Esophagus squamous epithelium (tissue), 4 donors: ENCODE measurements around the gene PDSS2.

Experiments used
- POLR2A ChIP-seq, 4 donors: fragments of 450-650 bp; IDR thresholded peaks; one replicate each; pipeline ENCODE4 v1.6.1; 2017; ENCODE audit warnings: antibody characterized with exemption in 4 of 4, mild to moderate bottlenecking in 4 of 4, moderate library complexity in 3 of 4
- TF ChIP-seq, protein P1 (sequence below), 6 experiments: fragments of 450-650 bp in 4 of 6; fragments of 200-600 bp in 2 of 6; sonication (generic) in 2 of 6; IDR thresholded peaks; one replicate each; pipeline ENCODE4 v1.5.1; 2016 to 2019; ENCODE audit warnings: antibody characterized with exemption in 6 of 6, mild to moderate bottlenecking in 4 of 6, moderate library complexity in 4 of 6

DNA sequence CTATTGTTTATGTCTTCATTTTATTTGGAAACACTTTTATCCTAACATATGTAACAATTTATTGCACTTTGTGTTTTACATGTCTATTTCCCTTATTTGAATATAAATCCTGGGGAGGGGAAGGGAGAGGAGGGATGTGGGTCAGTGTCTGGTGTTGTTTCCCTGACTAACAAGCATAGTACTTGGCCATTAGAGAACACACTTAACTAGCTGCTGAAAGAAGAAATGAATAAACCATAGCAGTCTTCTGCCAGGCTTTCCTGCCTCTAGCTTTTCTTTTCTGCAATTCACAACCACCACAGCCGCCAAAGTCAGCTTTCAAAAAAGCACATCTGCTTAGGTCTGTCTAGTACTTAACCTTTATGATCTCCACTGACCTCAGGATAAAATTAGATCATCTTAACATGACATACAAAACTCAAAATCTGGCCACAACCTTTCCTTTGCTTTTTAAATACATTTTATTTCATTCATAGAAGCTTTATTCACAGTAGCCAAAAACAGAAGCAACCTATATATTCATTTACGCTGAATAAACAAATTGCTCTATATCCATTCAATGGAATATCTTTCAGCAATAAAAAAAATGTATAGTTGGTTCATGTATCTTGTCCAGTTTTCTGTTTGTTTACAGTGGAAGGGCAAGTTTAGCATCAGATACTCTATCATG is 16.3 kb downstream of the PDSS2 start:
- TF ChIP-seq, protein P1, sequence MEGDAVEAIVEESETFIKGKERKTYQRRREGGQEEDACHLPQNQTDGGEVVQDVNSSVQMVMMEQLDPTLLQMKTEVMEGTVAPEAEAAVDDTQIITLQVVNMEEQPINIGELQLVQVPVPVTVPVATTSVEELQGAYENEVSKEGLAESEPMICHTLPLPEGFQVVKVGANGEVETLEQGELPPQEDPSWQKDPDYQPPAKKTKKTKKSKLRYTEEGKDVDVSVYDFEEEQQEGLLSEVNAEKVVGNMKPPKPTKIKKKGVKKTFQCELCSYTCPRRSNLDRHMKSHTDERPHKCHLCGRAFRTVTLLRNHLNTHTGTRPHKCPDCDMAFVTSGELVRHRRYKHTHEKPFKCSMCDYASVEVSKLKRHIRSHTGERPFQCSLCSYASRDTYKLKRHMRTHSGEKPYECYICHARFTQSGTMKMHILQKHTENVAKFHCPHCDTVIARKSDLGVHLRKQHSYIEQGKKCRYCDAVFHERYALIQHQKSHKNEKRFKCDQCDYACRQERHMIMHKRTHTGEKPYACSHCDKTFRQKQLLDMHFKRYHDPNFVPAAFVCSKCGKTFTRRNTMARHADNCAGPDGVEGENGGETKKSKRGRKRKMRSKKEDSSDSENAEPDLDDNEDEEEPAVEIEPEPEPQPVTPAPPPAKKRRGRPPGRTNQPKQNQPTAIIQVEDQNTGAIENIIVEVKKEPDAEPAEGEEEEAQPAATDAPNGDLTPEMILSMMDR (IDR thresholded peaks at IDR 0.05), result no peak
- TF ChIP-seq POLR2A (IDR thresholded peaks at IDR 0.05), result no peak
